Right lobe of liver (tissue), 4 donors: Measurements from ENCODE around the gene DIP2C.

Experiments used
- POLR2A ChIP-seq: fragments of 450-650 bp; IDR thresholded peaks from one replicate; pipeline ENCODE4 v1.6.1; 2017; ENCODE audit warnings: antibody characterized with exemption, mild to moderate bottlenecking
- TF ChIP-seq, protein P1 (sequence below), 4 donors: fragments of 200-600 bp in 3 of 4; fragments of 450-650 bp in 1 of 4; IDR thresholded peaks; one replicate each; pipeline versions ENCODE4 v1.5.1 to v1.8.0; 2016 to 2022; ENCODE audit warnings: antibody characterized with exemption in 4 of 4, mild to moderate bottlenecking in 2 of 4
- donor health status: DM: no; HTN: no; CAD: no.
- donor health status: DM: no; HTN: no; CAD: no.
- donor health status: DM: no; HTN: yes; CAD: no.

DNA sequence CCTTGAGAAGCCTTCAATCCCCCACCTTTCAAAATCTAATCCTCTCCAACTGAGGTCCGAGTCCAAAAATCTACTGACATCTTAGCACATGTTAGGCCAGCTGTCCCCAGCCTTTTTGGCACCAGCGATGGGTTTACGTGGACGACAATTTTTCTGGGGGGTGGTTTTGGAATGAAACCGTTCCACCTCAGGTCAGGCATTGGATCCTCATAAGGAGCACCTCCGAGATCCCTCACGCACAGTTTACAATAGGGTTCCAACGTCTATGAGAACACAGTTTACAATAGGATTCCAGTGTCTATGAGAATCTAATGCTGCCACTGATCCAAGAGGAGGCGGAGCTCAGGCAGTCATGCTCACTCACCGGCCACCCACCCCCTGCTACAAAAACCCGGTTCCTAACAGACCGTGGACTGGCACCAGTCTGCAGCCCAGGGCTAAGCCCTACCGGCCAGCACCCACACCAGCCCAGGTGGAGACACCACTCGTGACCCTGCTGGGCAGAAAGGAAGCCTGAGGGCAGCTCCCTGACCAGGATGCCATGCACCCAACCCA is 107.6 kb downstream of the DIP2C start:
- TF ChIP-seq POLR2A = no peak
- TF ChIP-seq, protein P1, sequence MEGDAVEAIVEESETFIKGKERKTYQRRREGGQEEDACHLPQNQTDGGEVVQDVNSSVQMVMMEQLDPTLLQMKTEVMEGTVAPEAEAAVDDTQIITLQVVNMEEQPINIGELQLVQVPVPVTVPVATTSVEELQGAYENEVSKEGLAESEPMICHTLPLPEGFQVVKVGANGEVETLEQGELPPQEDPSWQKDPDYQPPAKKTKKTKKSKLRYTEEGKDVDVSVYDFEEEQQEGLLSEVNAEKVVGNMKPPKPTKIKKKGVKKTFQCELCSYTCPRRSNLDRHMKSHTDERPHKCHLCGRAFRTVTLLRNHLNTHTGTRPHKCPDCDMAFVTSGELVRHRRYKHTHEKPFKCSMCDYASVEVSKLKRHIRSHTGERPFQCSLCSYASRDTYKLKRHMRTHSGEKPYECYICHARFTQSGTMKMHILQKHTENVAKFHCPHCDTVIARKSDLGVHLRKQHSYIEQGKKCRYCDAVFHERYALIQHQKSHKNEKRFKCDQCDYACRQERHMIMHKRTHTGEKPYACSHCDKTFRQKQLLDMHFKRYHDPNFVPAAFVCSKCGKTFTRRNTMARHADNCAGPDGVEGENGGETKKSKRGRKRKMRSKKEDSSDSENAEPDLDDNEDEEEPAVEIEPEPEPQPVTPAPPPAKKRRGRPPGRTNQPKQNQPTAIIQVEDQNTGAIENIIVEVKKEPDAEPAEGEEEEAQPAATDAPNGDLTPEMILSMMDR (IDR thresholded peaks at IDR 0.05) = no peak
